G401 (cell line): Measurements from ENCODE around the gene MTOR. TPM values are rescaled to one million over a fixed set of nuclear protein-coding genes. Genes with fewer than 3 reads are reported as not detected.
"Not testable (repeated sequence)": the region's sequence is repeated elsewhere in the genome, so short reads cannot be mapped to it uniquely, and the experiment has no call there.

Experiments
- DNase-seq: peaks from one replicate; pipeline ENCODE4 v3.0.0-alpha.2; 2015; ENCODE audit warnings: low spot score
- in situ Hi-C: cut with HindIII; loops from 2 replicates; pipeline ENCODE4 v1.10.0; 2016; ENCODE audit warnings: low sequenced_read_pairs, mixed read lengths
- total RNA-seq: library from RNA; depleted of rRNA; stranded (reverse); fragments of >200 nt; shearing (Covaris generic); gene quantifications from 2 replicates; pipeline ENCODE4 v1.2.3, GENCODE V29; 2014; rRNA removed

MTOR gene
- total RNA-seq = 21.5 and 26.7 TPM in 2 replicates

GRCh38 chr1:11262171-11263049 lies at the start of gene MTOR:
MTOR (minus strand) TSS chr1:11262551; CDS start chr1:11259409, 3,142 bp downstream.
- DNase-seq = peak; percentile 100
- in situ Hi-C loops = no loop called here

GRCh38 chr1:11309385-11309784 lies 47.0 kb upstream of the MTOR start:
- DNase-seq = no peak
- in situ Hi-C loops = no loop called here

- no peak for DNase-seq
- in situ Hi-C loops = no loop called here
Observed at GRCh38 chr1:11308699-11309224, 46.4 kb upstream of the MTOR start.

- in situ Hi-C loops = no loop called here
- no peak for DNase-seq
Observed at GRCh38 chr1:11307852-11308251, 45.5 kb upstream of the MTOR start.

- DNase-seq, in situ Hi-C loops: not testable (repeated sequence)
Observed at GRCh38 chr1:11305516-11305915, 43.2 kb upstream of the MTOR start.

GRCh38 chr1:11302366-11302765 lies 40.0 kb upstream of the MTOR start:
- in situ Hi-C loops = no loop called here
- no peak for DNase-seq

GRCh38 chr1:11301601-11302000 lies 39.2 kb upstream of the MTOR start:
- in situ Hi-C loops = no loop called here

GRCh38 chr1:11299225-11299574 lies 36.8 kb upstream of the MTOR start:
- in situ Hi-C loops = no loop called here

More at GRCh38 chr1:11301601-11302000, 39.2 kb upstream of the MTOR start:
- DNase-seq = no peak

GRCh38 chr1:11298390-11299224 lies 36.3 kb upstream of the MTOR start:
- in situ Hi-C loops = no loop called here
- DNase-seq = no peak

More at GRCh38 chr1:11299225-11299574, 36.8 kb upstream of the MTOR start:
- no peak for DNase-seq

GRCh38 chr1:11297774-11298173 lies 35.4 kb upstream of the MTOR start:
- DNase-seq, in situ Hi-C loops: not testable (repeated sequence)

- in situ Hi-C loops = no loop called here
- no peak for DNase-seq
Observed at GRCh38 chr1:11295905-11296304, 33.6 kb upstream of the MTOR start.

GRCh38 chr1:11294951-11295350 lies 32.6 kb upstream of the MTOR start:
- DNase-seq = no peak
- in situ Hi-C loops = no loop called here

GRCh38 chr1:11293856-11294255 lies 31.5 kb upstream of the MTOR start:
- in situ Hi-C loops = no loop called here
- DNase-seq = no peak

- in situ Hi-C loops = no loop called here
- no peak for DNase-seq
Observed at GRCh38 chr1:11291049-11291448, 28.7 kb upstream of the MTOR start.

- in situ Hi-C loops = no loop called here
Observed at GRCh38 chr1:11289064-11289463, 26.7 kb upstream of the MTOR start.

GRCh38 chr1:11286735-11287410 lies 24.5 kb upstream of the MTOR start:
- in situ Hi-C loops = no loop called here
- no peak for DNase-seq

More at GRCh38 chr1:11289064-11289463, 26.7 kb upstream of the MTOR start:
- DNase-seq = no peak

GRCh38 chr1:11285883-11286734 lies 23.8 kb upstream of the MTOR start:
- in situ Hi-C loops = no loop called here
- DNase-seq = peak; percentile 39

- no peak for DNase-seq
- in situ Hi-C loops = no loop called here
Observed at GRCh38 chr1:11284784-11285183, 22.4 kb upstream of the MTOR start.
